GM12891 (cell line): Measurements from ENCODE around the gene GTF3C5.

Source experiments
- DNase-seq: peaks from one replicate; pipeline ENCODE4 v3.0.0; 2011; ENCODE audit warnings: low spot score; ENCODE audit not compliant: insufficient read length
- FAIRE-seq: peaks from 2 replicates; lab custom pipeline; 2011; peaks lifted over from hg19 to GRCh38; lab: Jason Lieb, UNC
- PAX5 ChIP-seq: IDR thresholded peaks from 2 replicates; pipeline ENCODE4 v1.6.1; 2011; ENCODE audit warnings: low read length, moderate library complexity, mild to moderate bottlenecking; ENCODE audit not compliant: insufficient read depth, severe bottlenecking
- POLR2A ChIP-seq: IDR thresholded peaks from 2 replicates; pipeline ENCODE4 v1.6.1; 2011; ENCODE audit warnings: low read depth, low read length, control low read depth
- POLR2AphosphoS5 ChIP-seq: IDR thresholded peaks from 2 replicates; pipeline ENCODE4 v1.6.1; 2011; ENCODE audit warnings: low read depth, low read length, control low read depth
- POU2F2 ChIP-seq: IDR thresholded peaks from 2 replicates; pipeline ENCODE4 v1.6.1; 2011; ENCODE audit warnings: low read depth, mild to moderate bottlenecking, control low read depth, low read length, moderate library complexity
- SPI1 ChIP-seq: IDR thresholded peaks from 2 replicates; pipeline ENCODE4 v1.6.1; 2011; ENCODE audit warnings: low read depth, low read length, control low read depth
- TAF1 ChIP-seq: IDR thresholded peaks from 2 replicates; pipeline ENCODE4 v1.6.1; 2011; ENCODE audit warnings: low read depth, low read length, control low read depth

The GTF3C5 gene

GRCh38 chr9:133104718-133105460 is 74.1 kb downstream of the GTF3C5 start:
- FAIRE-seq (no peak), DNase-seq (no peak)
- TF ChIP-seq POLR2AphosphoS5: no peak

GRCh38 chr9:133105461-133105770 is 74.6 kb downstream of the GTF3C5 start:
- DNase-seq (no peak), FAIRE-seq (no peak)
- TF ChIP-seq POLR2AphosphoS5 (no peak), PAX5 (no peak), POLR2A (no peak), SPI1 (no peak), TAF1 (no peak), POU2F2 (no peak)

GRCh38 chr9:133106511-133107244 is 75.9 kb downstream of the GTF3C5 start:
- FAIRE-seq: no peak
- TF ChIP-seq POLR2AphosphoS5 (no peak), PAX5 (no peak), POLR2A (no peak), POU2F2 (no peak), TAF1 (no peak), SPI1 (no peak)
- no peak for DNase-seq

- no peak for FAIRE-seq
- TF ChIP-seq SPI1: no peak
Observed at GRCh38 chr9:133107245-133107722, 76.5 kb downstream of the GTF3C5 start.

More at GRCh38 chr9:133107245-133107722, 76.5 kb downstream of the GTF3C5 start:
- no peak for DNase-seq
